ENCODE data around the gene NPBWR2.

Gene NPBWR2

DNA sequence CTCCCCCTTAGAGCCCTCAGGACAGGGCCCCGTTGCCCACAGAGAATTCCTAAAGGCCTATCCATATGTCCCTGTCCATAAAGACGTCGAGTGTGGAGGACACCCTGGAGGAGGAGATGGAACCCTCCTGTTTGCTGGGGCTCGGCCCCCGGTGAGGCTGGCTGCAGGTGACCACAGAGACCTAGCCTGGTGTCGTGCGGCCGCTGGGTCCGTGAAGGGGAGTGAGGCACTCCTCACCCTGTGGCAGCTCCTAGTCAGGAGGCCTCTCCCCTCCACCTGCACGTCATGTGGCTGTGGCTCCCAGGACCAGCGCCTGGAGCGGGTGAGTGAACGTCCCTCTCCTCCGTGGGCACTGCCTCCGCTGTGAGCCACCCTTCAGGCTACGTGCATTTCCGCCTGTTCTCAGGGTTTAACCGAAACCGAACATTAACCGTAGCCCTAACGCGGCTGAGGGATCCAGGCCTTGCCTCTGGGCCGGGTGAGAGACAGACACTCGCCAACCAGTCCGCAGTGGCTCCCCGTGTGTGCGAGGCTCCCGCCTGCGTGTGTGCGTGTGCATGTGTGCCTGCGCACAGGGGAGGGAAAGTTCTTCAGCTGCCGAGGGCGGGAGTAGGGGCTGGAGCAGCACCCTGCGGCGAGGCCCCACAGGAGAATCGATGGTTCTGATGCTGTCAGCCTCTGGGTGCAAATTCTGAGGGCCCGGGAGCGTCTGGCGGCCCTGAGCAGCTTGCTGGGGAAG lies 50.3 kb downstream of the NPBWR2 start:
- no peak for DNase-seq (ENCODE audit: low read depth in 2 of 2)

DNA sequence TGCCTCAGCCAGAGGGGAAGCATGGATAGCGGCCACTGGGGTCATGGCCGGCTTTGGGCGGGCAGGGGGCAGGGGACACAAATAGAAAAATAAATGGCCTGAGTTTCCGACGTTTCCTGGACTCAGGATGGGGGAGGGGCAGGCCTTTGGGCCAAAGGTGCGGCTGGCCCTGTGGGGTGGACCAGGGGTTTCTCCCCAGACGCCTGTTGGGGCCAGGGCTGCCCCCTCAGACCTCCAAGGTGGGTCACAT lies 50.8 kb downstream of the NPBWR2 start:
- no peak for DNase-seq (ENCODE audit: low read depth in 2 of 2)

DNA sequence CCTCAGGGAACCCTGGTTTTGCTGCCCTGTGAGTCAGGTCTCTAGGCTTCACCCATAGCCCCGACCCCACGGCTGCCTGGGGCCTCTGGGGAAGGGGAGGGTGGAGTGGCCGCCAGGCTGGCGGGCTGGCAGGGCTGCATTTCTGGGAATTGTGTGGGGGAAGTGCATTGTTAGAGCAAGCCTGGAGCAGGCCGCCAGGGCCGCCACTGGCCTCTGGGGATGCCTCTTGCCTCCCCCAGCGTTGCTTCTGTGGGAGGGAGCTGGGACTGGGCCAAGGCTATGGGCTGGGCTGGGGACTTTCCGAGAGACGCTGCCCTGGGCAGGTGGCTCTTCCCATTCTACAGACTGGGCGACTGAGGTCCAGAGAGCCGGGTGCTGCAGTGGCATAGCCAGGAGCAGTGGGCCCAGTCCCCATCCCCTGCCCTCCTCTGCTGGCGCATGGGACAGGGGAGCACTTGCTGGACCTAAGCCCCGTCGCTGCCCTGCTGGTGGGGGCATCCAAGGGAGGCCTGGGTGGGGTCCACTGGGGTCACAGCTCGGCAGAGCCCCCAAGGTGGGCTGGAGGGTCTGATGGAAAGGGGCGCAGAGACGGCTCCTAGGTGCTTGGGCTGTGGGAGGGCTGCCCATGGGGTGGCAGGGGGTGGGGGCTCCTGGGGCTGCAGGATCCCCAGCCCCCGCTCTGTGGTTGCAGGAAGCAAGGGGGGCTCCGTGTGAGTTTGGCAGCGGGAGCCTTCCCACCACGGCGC lies 51.3 kb downstream of the NPBWR2 start:
- DNase-seq (ENCODE audit: low read depth in 2 of 2): no peak

DNA sequence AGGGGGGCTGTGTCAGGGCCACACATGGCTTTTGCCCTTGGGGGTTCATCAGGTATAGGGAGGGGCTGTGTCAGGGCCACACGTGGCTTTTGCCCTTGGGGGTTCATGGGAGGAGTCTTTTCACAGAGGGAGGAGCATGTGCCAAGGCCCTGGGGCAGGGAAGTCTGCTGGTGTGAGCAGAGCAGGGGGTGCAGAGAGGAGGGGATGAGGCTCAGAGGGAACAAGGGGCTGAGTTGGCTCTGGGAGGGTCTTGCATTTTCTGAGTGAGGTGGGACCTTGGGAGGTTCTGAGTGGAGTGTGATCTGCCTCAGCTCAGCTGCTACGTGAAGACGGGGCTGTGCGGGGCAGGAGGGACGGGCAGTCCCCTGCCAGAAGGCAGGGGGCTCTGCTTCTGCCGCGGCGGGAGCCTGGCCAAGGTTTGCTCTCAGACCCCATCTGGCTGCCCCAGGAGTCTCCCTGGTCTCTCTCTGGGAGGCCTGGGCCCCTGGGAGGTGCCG lies 51.9 kb downstream of the NPBWR2 start:
- DNase-seq (ENCODE audit: low read depth in 2 of 2): no peak

DNA sequence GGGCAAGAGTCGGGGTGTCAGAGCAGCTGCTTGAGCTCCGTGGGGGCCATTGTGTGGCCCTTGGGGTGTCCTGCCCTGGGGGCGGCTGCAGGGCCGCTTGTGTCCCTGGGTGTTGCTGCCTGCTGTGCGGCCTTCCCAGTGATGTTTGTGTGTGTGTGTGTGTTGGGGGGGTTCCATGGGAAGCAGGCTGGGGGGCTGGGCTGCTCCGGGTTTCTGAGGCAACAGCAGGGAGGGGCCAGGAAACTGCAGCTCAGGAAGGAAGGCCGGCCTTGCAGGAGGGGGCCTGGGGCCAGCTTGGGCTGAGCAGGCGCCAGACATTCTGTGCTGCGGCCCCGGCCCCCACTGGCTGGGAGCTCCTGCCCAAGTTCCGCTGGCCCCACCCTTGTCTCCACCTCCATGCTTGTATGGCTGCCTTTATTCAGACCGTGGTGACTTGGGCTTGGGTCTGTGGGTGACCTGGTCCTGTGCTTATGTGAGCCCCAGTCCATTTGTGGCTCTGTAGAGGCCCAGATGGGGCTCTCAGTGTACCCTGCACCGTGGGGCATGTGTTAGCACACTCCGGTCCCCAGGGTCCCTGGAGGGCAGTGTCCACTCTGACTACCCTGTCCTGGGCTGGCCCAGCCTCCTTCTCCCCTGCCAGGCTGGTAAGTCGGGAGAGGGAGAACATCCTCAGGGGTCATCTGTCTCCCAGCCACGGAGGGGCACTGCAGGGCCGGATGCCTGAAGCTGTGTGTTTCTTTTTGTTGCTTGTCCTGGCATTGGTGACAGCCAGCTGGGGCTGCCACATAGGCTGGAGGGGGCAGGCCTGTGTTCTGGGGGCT lies 53.3 kb downstream of the NPBWR2 start:
- DNase-seq (ENCODE audit: low read depth in 2 of 2): no peak

Data from stimulated activated CD8-positive, alpha-beta memory T cell treated with anti-CD3 and anti-CD28 coated beads, Interleukin-15, amount 100 ng/mL, for 4 hours (primary cell).